GM21526 (cell line): ENCODE results near the gene IGFBP5.
A peak's percentile ranks its signal among the peaks of the same experiment; 100 is the strongest.

Experiments used
- ATAC-seq: cut with Tn5 transposase; IDR thresholded peaks from one replicate; pipeline ENCODE4 v1.9.1; 2021; ENCODE audit warnings: moderate library complexity; ENCODE audit not compliant: unreplicated experiment, low FRiP score

The IGFBP5 gene

GRCh38 chr2:216670266-216671080 lies 24.9 kb downstream of the IGFBP5 start:
- ATAC-seq = no peak

DNA sequence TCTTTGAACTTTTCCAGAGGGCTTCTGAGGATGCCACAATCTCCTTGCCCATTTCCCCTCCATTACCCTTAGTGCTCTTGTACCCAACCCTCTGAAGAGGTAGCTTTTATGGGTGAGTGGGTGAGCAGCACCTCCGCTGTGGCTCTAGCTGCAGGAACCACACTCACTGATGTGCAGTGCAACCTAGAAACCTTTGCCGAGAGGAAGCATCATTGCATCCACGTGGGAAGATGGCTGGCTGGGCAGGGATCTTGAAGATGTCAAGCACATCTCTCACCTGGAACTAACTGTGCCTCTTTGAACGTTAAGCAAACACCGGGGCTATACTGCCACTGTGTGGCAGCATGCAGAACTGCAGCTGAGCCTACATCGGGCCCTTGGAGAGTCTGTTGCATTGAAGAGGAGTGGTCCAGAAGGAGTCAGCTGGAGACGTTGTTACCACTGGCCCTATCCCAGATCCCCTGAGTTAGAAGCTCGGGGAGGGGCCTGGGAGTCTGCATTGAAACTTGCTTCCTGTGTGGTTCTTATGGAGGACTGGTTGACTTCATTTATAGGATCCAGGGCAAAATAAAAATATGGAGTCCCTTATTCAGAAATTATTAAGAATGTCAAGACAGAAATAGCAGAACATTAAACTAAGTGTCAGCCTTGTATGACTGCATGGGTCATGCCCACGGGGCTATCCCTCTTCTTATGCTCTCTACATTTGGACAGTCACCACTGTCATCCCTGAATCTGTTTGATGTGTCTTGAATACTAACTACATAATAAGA lies 28.7 kb downstream of the IGFBP5 start:
- ATAC-seq = peak; percentile 76

DNA sequence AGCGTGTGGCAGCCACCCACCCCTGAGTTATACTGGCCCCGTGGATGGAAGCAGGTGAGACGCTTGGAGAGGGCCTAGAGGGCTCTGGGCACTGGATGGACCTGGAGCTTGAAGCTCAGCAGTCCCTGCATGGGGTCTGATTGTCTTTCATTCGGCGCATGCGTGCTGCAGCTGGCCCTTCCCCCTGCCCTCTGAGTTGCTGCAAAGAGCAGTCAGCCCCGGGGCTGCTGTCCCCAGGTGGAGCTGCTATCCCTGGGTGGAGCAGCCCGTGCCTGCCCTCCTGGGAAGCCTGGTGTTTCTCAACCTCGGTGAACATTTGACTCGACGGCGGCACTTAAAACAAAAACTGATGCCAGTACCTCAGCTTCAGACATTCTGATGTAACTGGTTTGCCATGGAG lies 29.6 kb downstream of the IGFBP5 start:
- no peak for ATAC-seq

GRCh38 chr2:216665242-216665641 lies 30.1 kb downstream of the IGFBP5 start:
- ATAC-seq = no peak

GRCh38 chr2:216664593-216665034 lies 30.7 kb downstream of the IGFBP5 start:
- no peak for ATAC-seq

GRCh38 chr2:216663846-216664245 lies 31.5 kb downstream of the IGFBP5 start:
- ATAC-seq = no peak

DNA sequence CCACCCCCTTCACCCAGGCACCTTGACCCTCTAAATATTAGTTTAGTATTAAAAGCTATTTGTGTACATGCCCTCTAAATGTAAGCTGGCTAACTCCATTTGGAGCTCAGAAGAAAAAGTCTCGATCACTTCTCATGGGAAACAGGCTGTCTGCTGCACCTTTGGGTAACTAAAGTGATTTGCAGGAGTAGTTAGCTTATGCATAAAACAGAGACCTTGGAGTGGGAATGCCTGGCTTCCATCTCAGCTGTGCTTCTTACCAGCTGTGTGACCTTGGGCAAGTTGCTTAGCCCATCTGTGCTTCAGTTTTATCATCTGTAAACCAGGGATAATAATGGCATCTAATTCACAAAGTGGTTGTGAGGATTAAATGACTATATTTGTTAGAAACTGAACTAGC lies 32.2 kb downstream of the IGFBP5 start:
- ATAC-seq = no peak

GRCh38 chr2:216661639-216662375 lies 33.5 kb downstream of the IGFBP5 start:
- no peak for ATAC-seq

GRCh38 chr2:216661051-216661450 lies 34.3 kb downstream of the IGFBP5 start:
- no peak for ATAC-seq

DNA sequence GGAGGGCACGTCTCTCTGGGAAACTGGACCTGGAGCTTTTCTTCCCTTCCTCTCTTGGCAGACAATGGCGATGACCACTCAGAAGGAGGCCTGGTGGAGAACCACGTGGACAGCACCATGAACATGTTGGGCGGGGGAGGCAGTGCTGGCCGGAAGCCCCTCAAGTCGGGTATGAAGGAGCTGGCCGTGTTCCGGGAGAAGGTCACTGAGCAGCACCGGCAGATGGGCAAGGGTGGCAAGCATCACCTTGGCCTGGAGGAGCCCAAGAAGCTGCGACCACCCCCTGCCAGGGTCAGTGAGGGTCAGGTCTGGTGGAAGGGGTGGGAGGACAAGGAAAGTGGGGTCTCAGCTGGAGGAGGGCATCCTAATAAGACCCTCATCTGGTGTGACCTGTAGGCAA lies 34.9 kb downstream of the IGFBP5 start:
- no peak for ATAC-seq

- ATAC-seq = no peak
Observed at GRCh38 chr2:216659276-216659675, 36.1 kb downstream of the IGFBP5 start.

GRCh38 chr2:216658757-216659156 lies 36.6 kb downstream of the IGFBP5 start:
- no peak for ATAC-seq

- no peak for ATAC-seq
Observed at GRCh38 chr2:216657980-216658379, 37.4 kb downstream of the IGFBP5 start.

GRCh38 chr2:216657086-216657855 lies 38.1 kb downstream of the IGFBP5 start:
- no peak for ATAC-seq

DNA sequence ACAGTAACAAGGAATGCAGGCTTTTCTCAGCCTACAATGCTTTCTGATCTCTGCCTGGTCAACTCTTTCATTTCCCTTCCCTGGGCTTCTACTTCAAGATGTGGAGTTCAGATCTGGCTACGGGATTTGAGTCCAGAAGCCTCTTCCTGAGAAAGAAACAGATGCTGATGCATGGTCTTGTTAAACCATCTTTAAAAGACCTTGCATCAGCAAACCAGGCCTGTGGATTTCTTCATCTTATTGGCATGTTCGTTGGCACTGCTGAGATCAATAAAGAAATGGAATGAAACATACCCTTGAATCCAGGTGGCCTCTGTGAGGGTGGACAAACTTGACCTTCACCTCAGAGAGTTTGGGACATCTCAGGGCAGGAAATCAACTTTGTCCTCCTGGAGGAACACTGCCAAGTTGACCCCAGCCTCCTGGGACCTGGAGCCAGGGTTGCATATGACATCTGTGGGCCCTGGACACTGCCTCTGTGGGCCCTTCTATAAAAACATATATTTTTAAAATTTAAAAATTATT lies 40.8 kb downstream of the IGFBP5 start:
- no peak for ATAC-seq

DNA sequence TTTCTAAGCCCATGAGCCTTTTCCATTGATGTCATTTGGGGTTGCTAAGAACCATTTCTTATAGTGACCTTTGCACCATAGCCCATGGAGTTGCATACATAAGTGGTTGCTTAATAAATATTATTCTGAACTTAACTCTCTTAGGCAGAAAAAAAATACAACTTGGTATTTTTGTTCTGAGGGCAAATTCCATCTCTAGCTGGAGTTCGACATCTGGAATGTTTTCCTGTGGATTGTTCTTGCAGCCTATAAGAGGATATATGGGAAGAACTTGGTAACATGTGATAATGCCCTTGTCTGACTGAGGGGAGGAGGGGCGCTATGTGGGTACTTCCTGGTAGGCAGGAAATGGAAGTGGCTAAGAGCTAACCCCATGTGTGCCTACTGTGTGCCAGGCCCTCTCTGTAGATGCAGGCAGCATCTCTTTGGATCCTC lies 41.4 kb downstream of the IGFBP5 start:
- ATAC-seq = no peak

- ATAC-seq = no peak
Observed at GRCh38 chr2:216653093-216653799, 42.1 kb downstream of the IGFBP5 start.

DNA sequence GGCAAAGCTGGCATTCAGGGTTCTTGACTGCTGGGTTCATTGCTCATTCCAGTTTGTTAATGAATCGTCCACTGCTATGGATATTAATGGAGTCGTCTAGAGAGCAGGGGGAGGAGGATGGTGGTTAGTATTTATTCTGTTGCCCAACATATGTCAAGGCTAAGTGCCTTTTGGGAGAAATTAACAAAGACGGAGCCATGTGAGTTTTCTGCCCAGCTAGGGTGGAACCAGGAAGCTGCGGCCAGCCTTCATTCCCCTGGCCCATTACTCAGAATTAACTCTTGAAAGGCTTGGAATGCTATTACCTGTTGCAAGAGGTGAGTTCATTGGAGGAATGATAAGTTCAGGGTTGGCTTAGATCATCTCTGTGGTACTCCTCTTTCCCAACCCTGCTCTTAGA lies 42.8 kb downstream of the IGFBP5 start:
- ATAC-seq = no peak

GRCh38 chr2:216651351-216651881 lies 43.9 kb downstream of the IGFBP5 start:
- ATAC-seq = no peak
